A673 (cell line): Measurements from ENCODE around the gene PIK3AP1. TPM values are rescaled to one million over a fixed set of nuclear protein-coding genes. Genes with fewer than 3 reads are reported as not detected.

Experiments
- BruUV-seq: library from RNA; stranded (reverse); fragments of 400-500 nt; replicated peaks from 2 replicates; lab custom pipeline; 2021; lab: Mats Ljungman, UMichigan
- CTCF ChIA-PET: fragments of 300-600 bp; sonication (Branson Sonifier 250); formaldehyde crosslinking; loops from one replicate; lab custom pipeline; 2022; ENCODE audit warnings: antibody characterized with exemption; lab: Charles Lee
- POLR2A ChIA-PET: fragments of 300-600 bp; sonication (Branson Sonifier 250); formaldehyde crosslinking; loops from one replicate; lab custom pipeline; 2022; ENCODE audit warnings: antibody characterized with exemption; ENCODE audit not compliant: low non-redundant PET; lab: Charles Lee
- DNase-seq: peaks from one replicate; pipeline ENCODE4 v3.0.0-alpha.2; 2015; ENCODE audit warnings: low spot score
- H3K27ac ChIP-seq: fragments of 200-600 bp; sonication (generic); 2 replicates; pipeline ENCODE4 v1.5.1; 2016; ENCODE audit warnings: mixed run types, low read depth, mild to moderate bottlenecking, mixed read lengths, antibody characterized with exemption, low read length; ENCODE audit not compliant: poor library complexity, severe bottlenecking
- H3K27me3 ChIP-seq: fragments of 200-600 bp; sonication (generic); replicated peaks from 2 replicates; pipeline ENCODE4 v1.6.1; 2017; ENCODE audit warnings: mixed run types, low read depth, mild to moderate bottlenecking, mixed read lengths, antibody characterized with exemption, low read length; ENCODE audit not compliant: insufficient read depth, poor library complexity
- H3K36me3 ChIP-seq: fragments of 200-600 bp; sonication (generic); 2 replicates; pipeline ENCODE4 v1.6.1; 2016; ENCODE audit warnings: mixed run types, mild to moderate bottlenecking, mixed read lengths, antibody characterized with exemption, low read length; ENCODE audit not compliant: insufficient read depth, poor library complexity, severe bottlenecking
- H3K4me1 ChIP-seq: fragments of 200-600 bp; sonication (generic); 2 replicates; pipeline ENCODE4 v1.6.1; 2017; ENCODE audit warnings: mixed run types, mild to moderate bottlenecking, mixed read lengths, antibody characterized with exemption, low read length; ENCODE audit not compliant: insufficient read depth, poor library complexity, severe bottlenecking
- H3K4me3 ChIP-seq: fragments of 200-600 bp; sonication (generic); 2 replicates; pipeline ENCODE4 v1.5.1; 2016; ENCODE audit warnings: low read depth, mixed run types, mild to moderate bottlenecking, mixed read lengths, low read length; ENCODE audit not compliant: poor library complexity, severe bottlenecking
- H3K9me3 ChIP-seq: fragments of 200-600 bp; sonication (generic); 2 replicates; pipeline ENCODE4 v1.6.1; 2016; ENCODE audit warnings: mixed run types, low read depth, mild to moderate bottlenecking, mixed read lengths, antibody characterized with exemption, low read length; ENCODE audit not compliant: poor library complexity, severe bottlenecking
- CTCF ChIP-seq: fragments of 300-800, 200-600 bp; sonication (generic); conservative IDR thresholded peaks from 2 replicates; pipeline ENCODE4 v1.5.1; 2017; ENCODE audit warnings: low read depth, mild to moderate bottlenecking, antibody characterized with exemption, low read length, moderate library complexity, mixed read lengths
- EZH2 ChIP-seq: fragments of 200-600 bp; sonication (generic); IDR thresholded peaks from 2 replicates; pipeline ENCODE4 v1.6.1; 2017; ENCODE audit warnings: borderline replicate concordance, low read depth, mild to moderate bottlenecking, mixed read lengths, antibody characterized with exemption, low read length; ENCODE audit not compliant: poor library complexity, severe bottlenecking
- intact Hi-C: fragments of 100-400 bp; cut with micrococcal nuclease; formaldehyde crosslinking; loops from one replicate; pipeline ENCODE4 v1.10.0; 2022; ENCODE audit not compliant: unreplicated experiment
- total RNA-seq: library from RNA; stranded (reverse); gene quantifications from 2 replicates; pipeline ENCODE4 v1.2.3, GENCODE V29; 2021

The PIK3AP1 gene
- total RNA-seq, 1 experiment from 2014 or later, result 0.24 TPM

DNA sequence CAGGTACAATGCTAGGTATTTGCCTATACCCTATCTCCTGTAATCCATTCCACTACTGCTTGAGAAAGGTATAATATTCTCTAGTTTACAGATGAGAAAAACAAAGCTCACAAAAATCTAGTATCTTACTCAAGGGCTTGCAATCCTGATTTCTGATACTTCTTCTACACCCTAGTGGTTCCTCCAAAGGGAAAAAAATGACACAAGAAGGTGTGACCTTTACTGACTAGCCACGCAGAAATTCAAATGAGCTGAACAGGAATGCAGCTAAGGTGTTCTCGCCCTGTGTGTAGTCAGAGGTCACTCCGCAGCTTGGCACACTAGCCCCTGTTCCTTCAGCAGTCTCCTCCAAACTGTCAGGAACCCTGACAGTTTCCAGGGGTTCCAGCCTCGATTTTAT is 74.0 kb downstream of the PIK3AP1 start:
- ChIA-PET CTCF (no interaction called here), POLR2A (no interaction called here)
- Histone ChIP-seq H3K4me1 (no peaks in the 10 kb centered on the region), H3K27ac (no peak overlapping the region), H3K9me3 (no peaks in the 10 kb centered on the region), H3K27me3 (peaks cover 8% of the 10 kb centered on the region), H3K4me3 (no peak overlapping the region), H3K36me3 (no peaks in the 10 kb centered on the region)
- no peak for DNase-seq
- intact Hi-C loops, result loop anchor here (10.0 kb wide), 2 partner anchors 272 to 378 kb away; no protein-coding TSS in a partner anchor
- BruUV-seq, result no TSS peak
- no peak for TF ChIP-seq CTCF
- no peak for TF ChIP-seq EZH2

GRCh38 chr10:96645191-96645721 is 75.1 kb downstream of the PIK3AP1 start:
- ChIA-PET POLR2A (no interaction called here), CTCF (no interaction called here)
- Histone ChIP-seq H3K27ac (no peak overlapping the region), H3K9me3 (no peaks in the 10 kb centered on the region), H3K4me3 (no peak overlapping the region), H3K4me1 (no peaks in the 10 kb centered on the region), H3K27me3 (peaks cover 8% of the 10 kb centered on the region), H3K36me3 (no peaks in the 10 kb centered on the region)
- TF ChIP-seq CTCF (no peak), EZH2 (no peak)
- BruUV-seq, result no TSS peak
- DNase-seq, result no peak
- intact Hi-C loops, result loop anchor here (10.0 kb wide), 2 partner anchors 270 to 380 kb away; no protein-coding TSS in a partner anchor

GRCh38 chr10:96643920-96644319 is 76.4 kb downstream of the PIK3AP1 start:
- POLR2A ChIA-PET, result no interaction called here
- CTCF ChIA-PET, result no interaction called here

More at GRCh38 chr10:96643920-96644319, 76.4 kb downstream of the PIK3AP1 start:
- intact Hi-C loops, result loop anchor here (5.0 to 10.0 kb wide), 3 partner anchors 98 to 381 kb away; no protein-coding TSS in a partner anchor
- Histone ChIP-seq H3K36me3 (no peaks in the 10 kb centered on the region), H3K4me1 (no peaks in the 10 kb centered on the region), H3K4me3 (no peak overlapping the region), H3K27me3 (peaks cover 5% of the 10 kb centered on the region), H3K27ac (no peak overlapping the region), H3K9me3 (no peaks in the 10 kb centered on the region)
- no TSS peak for BruUV-seq
- DNase-seq, result peak; percentile 8
- 0 out of 2 replicates have a peak, but pooled peaks have one; percentile 10 for TF ChIP-seq CTCF
- TF ChIP-seq EZH2, result no peak
